ENCODE measurements around the gene NEURL3.

The NEURL3 gene

GRCh38 chr2:96530144-96530430 lies 24.9 kb upstream of the NEURL3 start:
- POLR2A ChIA-PET (ENCODE audit: low non-redundant PET) = no interaction called here
- DNase-seq (ENCODE audit: low spot score) = no peak
- H3K27ac ChIP-seq = no peak overlapping the region
- TF ChIP-seq CTCF (conservative IDR thresholded peaks at IDR 0.05; ENCODE audit: low read depth) = no peak
- CTCF ChIA-PET = interaction anchor here (0.5 to 1.5 kb wide), 3 partner anchors 21 to 123 kb away, joined by 3 read pairs; no protein-coding TSS in a partner anchor

GRCh38 chr2:96529376-96530143 lies 24.4 kb upstream of the NEURL3 start:
- no peak overlapping the region for H3K27ac ChIP-seq
- ChIA-PET POLR2A (ENCODE audit: low non-redundant PET) (no interaction called here), CTCF (interaction anchor here (0.5 to 1.6 kb wide), 4 partner anchors 20 to 122 kb away, joined by 3 to 6 read pairs (median 3); no protein-coding TSS in a partner anchor)
- no peak for TF ChIP-seq CTCF (conservative IDR thresholded peaks at IDR 0.05; ENCODE audit: low read depth)
- DNase-seq (ENCODE audit: low spot score) = no peak

- ChIA-PET POLR2A (ENCODE audit: low non-redundant PET) (no interaction called here), CTCF (interaction anchor here (1.6 kb wide), 1 partner anchor 19 kb away, joined by 6 read pairs; no protein-coding TSS in a partner anchor)
- no peak for DNase-seq (ENCODE audit: low spot score)
- no peak for TF ChIP-seq CTCF (conservative IDR thresholded peaks at IDR 0.05; ENCODE audit: low read depth)
- H3K27ac ChIP-seq = no peak overlapping the region
Observed at GRCh38 chr2:96528700-96529375, 23.7 kb upstream of the NEURL3 start.

GRCh38 chr2:96528006-96528699 lies 23.0 kb upstream of the NEURL3 start:
- ChIA-PET CTCF (interaction anchor here (1.6 kb wide), 1 partner anchor 19 kb away, joined by 6 read pairs; no protein-coding TSS in a partner anchor), POLR2A (ENCODE audit: low non-redundant PET) (no interaction called here)
- no peak for DNase-seq (ENCODE audit: low spot score)
- no peak for TF ChIP-seq CTCF (conservative IDR thresholded peaks at IDR 0.05; ENCODE audit: low read depth)
- no peak overlapping the region for H3K27ac ChIP-seq

GRCh38 chr2:96527286-96528005 lies 22.3 kb upstream of the NEURL3 start:
- H3K27ac ChIP-seq = no peak overlapping the region
- DNase-seq (ENCODE audit: low spot score) = no peak
- no peak for TF ChIP-seq CTCF (conservative IDR thresholded peaks at IDR 0.05; ENCODE audit: low read depth)
- CTCF ChIA-PET = interaction anchor here (1.1 to 1.6 kb wide), 2 partner anchors 18 to 23 kb away, joined by 3 to 6 read pairs; no protein-coding TSS in a partner anchor
- POLR2A ChIA-PET (ENCODE audit: low non-redundant PET) = no interaction called here
